ENCODE results near the gene PLPP3.

DNA sequence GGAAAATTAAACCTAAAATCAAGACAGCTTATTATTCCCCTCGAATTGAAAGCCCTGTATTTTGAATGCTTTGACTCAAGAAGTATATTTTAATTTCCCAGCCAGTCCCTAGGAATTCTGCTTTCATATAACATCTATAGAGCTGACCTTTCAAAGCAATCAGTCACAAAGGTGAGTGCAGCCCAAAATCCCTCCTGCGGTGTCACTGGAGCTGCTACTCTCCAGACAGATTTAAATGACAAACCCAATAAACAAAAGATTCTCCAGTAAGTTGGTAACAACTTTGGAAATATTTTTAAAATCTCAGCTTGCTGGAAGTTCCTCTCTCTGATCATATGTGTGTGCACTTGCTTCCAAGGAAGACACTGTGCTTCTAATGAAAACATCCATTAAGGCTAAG lies 14.7 kb downstream of the PLPP3 start:
- TF ChIP-seq, protein P1, sequence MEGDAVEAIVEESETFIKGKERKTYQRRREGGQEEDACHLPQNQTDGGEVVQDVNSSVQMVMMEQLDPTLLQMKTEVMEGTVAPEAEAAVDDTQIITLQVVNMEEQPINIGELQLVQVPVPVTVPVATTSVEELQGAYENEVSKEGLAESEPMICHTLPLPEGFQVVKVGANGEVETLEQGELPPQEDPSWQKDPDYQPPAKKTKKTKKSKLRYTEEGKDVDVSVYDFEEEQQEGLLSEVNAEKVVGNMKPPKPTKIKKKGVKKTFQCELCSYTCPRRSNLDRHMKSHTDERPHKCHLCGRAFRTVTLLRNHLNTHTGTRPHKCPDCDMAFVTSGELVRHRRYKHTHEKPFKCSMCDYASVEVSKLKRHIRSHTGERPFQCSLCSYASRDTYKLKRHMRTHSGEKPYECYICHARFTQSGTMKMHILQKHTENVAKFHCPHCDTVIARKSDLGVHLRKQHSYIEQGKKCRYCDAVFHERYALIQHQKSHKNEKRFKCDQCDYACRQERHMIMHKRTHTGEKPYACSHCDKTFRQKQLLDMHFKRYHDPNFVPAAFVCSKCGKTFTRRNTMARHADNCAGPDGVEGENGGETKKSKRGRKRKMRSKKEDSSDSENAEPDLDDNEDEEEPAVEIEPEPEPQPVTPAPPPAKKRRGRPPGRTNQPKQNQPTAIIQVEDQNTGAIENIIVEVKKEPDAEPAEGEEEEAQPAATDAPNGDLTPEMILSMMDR (IDR thresholded peaks at IDR 0.05) = no peak
- TF ChIP-seq SIN3A (IDR thresholded peaks at IDR 0.05; ENCODE audit: borderline replicate concordance, insufficient read depth, low read depth, low read length) (no peak), REST (IDR thresholded peaks at IDR 0.05; ENCODE audit: insufficient read depth in 1 of 2, low read depth in 2 of 2, low read length in 1 of 2) (no peak)
